Tibial nerve (tissue), 4 donors: Measurements from ENCODE around the gene ATPAF2.

Experiments used
- EP300 ChIP-seq, 2 donors: sonication (generic); formaldehyde crosslinking; IDR thresholded peaks; one replicate each; pipeline ENCODE4 v1.6.1; 2017; ENCODE audit warnings: antibody characterized with exemption in 2 of 2, mild to moderate bottlenecking in 1 of 2
- POLR2A ChIP-seq, 2 donors: fragments of 450-650 bp; IDR thresholded peaks; one replicate each; pipeline ENCODE4 v1.6.1; 2017; ENCODE audit warnings: antibody characterized with exemption in 2 of 2, mild to moderate bottlenecking in 2 of 2, moderate library complexity in 2 of 2
- TF ChIP-seq, protein P1 (sequence below), 5 experiments: fragments of 200-600 bp in 3 of 5; fragments of 450-650 bp in 2 of 5; sonication (generic) in 3 of 5; IDR thresholded peaks; one replicate each; pipeline ENCODE4 v1.5.1; 2016 to 2019; ENCODE audit warnings: antibody characterized with exemption in 5 of 5, mild to moderate bottlenecking in 3 of 5, moderate library complexity in 2 of 5

GRCh38 chr17:17985153-17985552, 53.8 kb downstream of the ATPAF2 start:
- TF ChIP-seq, protein P1, sequence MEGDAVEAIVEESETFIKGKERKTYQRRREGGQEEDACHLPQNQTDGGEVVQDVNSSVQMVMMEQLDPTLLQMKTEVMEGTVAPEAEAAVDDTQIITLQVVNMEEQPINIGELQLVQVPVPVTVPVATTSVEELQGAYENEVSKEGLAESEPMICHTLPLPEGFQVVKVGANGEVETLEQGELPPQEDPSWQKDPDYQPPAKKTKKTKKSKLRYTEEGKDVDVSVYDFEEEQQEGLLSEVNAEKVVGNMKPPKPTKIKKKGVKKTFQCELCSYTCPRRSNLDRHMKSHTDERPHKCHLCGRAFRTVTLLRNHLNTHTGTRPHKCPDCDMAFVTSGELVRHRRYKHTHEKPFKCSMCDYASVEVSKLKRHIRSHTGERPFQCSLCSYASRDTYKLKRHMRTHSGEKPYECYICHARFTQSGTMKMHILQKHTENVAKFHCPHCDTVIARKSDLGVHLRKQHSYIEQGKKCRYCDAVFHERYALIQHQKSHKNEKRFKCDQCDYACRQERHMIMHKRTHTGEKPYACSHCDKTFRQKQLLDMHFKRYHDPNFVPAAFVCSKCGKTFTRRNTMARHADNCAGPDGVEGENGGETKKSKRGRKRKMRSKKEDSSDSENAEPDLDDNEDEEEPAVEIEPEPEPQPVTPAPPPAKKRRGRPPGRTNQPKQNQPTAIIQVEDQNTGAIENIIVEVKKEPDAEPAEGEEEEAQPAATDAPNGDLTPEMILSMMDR (IDR thresholded peaks at IDR 0.05) = no peak
- TF ChIP-seq EP300 (IDR thresholded peaks at IDR 0.05) (no peak), POLR2A (IDR thresholded peaks at IDR 0.05) (no peak)
